ENCODE measurements around the gene CABP7.
"Not testable (repeated sequence)": the region's sequence is repeated elsewhere in the genome, so short reads cannot be mapped to it uniquely, and the experiment has no call there.

DNA sequence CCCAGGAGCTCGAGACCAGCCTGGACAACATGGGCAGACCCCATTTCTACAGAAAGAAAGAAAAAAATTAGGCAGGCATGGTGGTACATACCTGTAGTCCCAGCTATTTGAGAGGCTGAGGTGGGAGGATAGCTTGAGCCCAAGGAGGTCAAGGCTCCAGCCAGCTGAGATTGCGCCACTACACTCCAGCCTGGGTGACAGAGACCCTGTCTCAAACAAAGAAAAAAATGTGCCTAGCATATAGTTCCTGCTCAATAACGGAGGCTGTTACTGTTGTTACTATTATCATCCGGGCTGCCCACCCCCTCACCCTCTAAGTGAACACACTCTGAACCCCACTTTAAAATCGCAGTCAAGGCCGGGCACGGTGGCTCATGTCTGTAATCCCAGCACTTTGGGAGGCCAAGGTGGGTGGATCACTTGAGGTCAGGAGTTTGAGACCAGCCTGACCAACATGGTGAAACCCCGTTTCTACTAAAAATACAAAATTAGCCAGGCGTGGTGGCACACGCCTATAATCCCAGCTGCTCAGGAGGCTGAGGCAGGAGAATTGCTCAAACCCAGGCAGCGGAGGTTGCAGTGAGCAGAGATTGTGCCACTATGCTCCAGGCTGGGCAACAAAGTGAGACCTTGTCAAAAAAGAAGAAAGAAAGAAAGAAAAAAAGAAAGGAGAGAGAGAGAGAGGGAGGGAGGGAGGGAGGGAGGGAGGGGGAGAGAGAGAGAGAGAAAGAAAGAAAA lies 35.0 kb downstream of the CABP7 start:
- TF ChIP-seq, protein P1, sequence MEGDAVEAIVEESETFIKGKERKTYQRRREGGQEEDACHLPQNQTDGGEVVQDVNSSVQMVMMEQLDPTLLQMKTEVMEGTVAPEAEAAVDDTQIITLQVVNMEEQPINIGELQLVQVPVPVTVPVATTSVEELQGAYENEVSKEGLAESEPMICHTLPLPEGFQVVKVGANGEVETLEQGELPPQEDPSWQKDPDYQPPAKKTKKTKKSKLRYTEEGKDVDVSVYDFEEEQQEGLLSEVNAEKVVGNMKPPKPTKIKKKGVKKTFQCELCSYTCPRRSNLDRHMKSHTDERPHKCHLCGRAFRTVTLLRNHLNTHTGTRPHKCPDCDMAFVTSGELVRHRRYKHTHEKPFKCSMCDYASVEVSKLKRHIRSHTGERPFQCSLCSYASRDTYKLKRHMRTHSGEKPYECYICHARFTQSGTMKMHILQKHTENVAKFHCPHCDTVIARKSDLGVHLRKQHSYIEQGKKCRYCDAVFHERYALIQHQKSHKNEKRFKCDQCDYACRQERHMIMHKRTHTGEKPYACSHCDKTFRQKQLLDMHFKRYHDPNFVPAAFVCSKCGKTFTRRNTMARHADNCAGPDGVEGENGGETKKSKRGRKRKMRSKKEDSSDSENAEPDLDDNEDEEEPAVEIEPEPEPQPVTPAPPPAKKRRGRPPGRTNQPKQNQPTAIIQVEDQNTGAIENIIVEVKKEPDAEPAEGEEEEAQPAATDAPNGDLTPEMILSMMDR (IDR thresholded peaks at IDR 0.05), result not testable (repeated sequence)
- TF ChIP-seq POLR2A (IDR thresholded peaks at IDR 0.05), result not testable (repeated sequence)
